Measurements from ENCODE around the gene IGSF6.

DNA sequence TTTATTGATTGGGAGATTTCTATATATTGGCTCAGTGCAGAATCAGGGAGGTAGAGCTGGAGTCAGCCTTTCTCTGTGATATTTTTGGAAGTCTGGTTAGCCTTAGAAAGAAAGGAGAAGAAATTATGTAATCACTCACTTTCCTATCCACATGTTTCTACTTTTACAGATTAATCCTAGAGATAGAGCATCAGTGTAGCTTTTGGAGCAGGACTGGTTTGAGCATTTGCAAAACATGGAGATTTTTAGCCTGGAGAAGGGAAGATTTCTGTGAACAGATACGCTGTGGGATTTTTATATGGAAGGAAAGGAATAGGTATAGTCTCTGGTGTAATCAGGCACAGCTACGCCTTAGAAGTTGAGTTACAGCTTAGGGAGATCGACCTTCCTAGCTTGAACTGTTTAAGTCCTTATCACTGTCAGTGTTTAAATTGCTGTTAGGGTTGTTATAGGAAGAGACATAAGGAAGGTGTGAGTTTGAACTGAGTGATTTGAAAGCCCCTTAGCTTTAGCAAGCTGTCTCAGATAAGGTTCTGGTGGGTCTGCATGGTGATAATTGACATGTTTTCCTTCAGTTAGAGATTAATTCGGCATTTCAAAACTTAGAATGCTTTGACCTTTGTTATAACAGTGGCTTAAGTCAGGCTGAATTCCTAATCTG lies 32.5 kb downstream of the IGSF6 start:
- TF ChIP-seq CTCF (IDR thresholded peaks at IDR 0.05), result no peak
- TF ChIP-seq POLR2A (IDR thresholded peaks at IDR 0.05), result no peak

All from vagina (tissue), 2 donors.